GM19452 (cell line): ENCODE measurements around the gene SLC45A3.
"Not testable (repeated sequence)": the region's sequence is repeated elsewhere in the genome, so short reads cannot be mapped to it uniquely, and the experiment has no call there.

ENCODE experiments used
- ATAC-seq: cut with Tn5 transposase; IDR thresholded peaks from one replicate; pipeline ENCODE4 v1.9.1; 2021; ENCODE audit not compliant: unreplicated experiment

SLC45A3 gene

DNA sequence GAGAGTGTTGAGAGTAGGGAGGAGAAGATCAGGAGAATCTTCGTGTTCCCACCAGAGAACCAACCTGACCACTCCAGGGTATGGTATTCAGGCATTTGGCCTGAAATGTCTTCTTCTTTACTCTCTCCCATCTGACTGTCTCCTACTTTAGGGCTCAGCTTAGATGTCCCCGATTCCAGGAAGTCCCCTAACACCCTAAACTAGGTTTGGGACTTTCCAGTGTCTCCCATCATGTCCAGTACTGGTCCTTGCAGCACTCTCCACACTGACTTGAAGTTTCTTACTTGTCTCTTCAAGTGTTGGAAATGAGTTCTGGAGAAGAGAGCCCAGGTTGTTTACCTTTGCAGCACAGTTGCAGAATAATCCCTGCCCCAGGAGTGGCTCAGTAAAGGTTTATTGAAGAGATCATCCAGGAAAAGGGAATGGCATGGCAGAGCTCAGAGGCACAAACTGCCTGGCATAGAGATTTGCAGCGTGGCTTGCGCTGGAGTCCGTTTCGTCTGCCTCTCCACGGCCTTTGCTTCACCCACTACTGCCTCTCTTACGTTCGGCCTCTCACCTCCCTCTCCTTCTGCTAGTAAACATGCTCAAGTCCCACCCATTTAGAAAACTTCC is 42.3 kb downstream of the SLC45A3 start:
- ATAC-seq: no peak

DNA sequence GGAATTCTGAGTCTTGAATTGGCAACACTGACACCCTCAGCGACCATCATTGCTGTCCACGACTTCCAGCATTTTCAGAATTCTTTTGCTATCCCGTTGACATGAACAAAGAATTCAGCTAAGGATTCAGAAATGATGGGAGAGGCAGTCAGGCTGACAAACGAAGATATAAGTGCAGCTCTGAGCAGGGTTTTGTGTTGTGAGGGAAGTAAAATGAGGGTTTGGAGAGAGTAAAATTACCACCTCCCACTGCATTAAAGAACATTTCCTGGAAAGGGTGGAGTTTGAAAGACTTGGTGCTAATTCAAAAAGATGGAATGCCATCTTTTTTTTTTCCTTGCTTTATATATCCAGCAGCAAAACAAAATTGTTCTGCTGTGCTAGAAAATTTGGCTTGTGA is 43.6 kb downstream of the SLC45A3 start:
- no peak for ATAC-seq

DNA sequence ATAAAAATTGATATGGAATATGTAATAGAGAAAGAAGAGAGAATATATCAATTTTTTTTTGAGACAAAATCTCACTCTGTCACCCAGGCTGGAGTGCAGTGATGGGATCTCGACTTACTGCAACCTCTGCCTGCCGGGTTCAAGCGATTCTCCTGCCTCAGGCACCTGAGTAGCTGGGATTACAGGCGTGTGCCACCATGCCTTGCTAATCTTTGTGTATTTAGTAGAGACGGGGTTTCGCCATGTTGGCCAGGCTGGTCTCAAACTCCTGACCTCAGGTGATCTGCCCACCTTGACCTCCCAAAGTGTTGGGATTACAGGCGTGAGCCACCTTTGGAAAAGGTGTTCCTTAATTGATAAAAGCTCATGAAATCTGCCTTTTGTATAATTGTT is 44.2 kb downstream of the SLC45A3 start:
- not testable (repeated sequence) for ATAC-seq

DNA sequence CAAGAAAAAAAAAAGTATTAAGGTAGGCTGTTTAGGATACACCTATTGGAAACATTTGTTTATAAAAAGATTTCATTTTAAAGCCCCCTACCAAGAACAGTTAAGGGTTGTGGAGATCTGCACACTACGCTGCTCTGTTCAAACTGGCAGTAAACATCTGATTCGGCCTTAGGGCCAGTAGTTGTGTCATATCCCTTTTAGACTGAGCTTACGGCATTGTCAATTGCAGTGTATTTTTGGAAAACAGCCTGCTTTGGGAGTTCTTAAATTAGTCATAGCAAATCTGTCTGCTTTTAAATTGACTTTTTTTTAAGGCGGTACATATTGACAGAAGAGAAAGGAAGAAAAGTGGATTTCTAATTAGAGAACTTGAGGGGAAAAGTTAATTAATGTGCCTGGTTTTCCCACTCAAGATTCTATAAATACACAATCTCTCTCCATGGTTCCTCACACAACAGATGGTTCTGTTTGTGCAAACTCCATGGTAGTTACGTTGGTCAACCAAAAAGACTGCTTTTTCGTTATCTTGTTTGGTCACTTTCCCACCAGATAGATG is 46.8 kb downstream of the SLC45A3 start:
- ATAC-seq: no peak

DNA sequence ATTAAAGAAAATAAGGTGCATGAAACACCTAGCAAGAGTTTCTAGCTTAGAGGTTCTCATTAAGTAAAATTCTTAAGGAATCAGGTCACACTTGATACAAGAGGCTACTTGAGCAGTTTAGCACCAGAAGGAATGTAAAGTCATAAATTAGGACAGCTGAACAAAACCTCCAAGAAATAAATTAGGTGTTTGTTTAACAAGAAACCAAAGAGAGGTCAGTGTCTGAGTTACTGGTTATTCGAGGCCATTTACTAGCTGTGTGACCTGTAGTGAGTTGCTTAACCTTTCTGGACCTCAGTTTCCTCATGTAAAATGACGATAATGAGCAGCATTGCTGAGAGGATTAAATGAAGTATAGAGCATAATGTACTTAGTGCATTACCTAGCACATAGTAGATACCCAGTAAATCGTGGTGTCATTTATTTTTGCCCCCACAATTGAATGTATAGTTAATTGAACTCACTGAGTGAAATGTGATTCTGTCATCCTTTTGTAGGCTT is 47.6 kb downstream of the SLC45A3 start:
- ATAC-seq: no peak

DNA sequence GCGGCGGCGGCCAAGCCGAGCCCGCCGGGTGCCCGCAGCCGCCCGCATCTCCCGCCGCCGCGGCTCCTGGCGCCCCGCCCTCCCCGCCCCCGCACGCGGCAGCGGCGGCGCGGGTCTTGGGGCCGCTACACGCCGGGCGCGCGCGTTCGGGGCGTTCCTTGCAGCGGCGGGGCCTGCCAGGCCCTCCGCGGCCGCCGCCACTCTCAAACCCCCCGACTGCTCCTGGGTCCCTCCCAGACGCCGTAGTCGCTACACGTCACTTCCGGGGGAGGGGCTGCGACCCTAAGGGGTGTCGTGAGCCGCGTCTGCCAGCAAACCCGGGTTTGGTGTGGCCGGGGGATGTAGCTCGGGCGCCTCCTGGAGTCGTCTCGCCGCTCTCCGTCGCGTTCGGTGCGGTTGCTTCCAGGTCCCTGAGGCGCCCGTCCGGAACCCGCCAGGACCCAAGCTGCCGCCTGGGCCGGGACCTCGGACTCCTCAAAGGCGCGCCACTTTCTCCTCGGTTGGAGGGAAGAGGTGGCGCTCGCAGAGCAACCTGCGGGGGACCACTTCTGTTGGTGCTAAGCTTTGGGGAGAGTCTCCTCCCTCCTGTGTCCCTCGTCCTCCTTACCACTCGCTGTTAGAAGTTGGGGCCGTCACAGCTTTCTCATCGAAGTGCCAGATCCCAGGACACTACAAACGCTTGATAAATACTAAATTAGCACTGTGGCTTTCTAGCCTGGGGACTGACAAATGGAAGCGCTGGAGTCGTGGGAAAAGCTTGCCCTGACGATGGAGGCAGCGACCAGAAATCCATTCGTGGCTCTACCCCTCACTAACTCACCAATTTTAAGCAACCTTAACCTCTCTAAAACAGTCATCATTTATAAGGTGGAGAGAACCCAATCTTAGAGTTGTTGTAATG is 48.3 kb downstream of the SLC45A3 start, which contains the start of gene ELK4:
Gene ELK4, minus strand, starts transcription at position 244 of the 901 bp plus-strand sequence. CDS start 8,129 bp downstream, outside the sequence.
- ATAC-seq: peak; percentile 76

DNA sequence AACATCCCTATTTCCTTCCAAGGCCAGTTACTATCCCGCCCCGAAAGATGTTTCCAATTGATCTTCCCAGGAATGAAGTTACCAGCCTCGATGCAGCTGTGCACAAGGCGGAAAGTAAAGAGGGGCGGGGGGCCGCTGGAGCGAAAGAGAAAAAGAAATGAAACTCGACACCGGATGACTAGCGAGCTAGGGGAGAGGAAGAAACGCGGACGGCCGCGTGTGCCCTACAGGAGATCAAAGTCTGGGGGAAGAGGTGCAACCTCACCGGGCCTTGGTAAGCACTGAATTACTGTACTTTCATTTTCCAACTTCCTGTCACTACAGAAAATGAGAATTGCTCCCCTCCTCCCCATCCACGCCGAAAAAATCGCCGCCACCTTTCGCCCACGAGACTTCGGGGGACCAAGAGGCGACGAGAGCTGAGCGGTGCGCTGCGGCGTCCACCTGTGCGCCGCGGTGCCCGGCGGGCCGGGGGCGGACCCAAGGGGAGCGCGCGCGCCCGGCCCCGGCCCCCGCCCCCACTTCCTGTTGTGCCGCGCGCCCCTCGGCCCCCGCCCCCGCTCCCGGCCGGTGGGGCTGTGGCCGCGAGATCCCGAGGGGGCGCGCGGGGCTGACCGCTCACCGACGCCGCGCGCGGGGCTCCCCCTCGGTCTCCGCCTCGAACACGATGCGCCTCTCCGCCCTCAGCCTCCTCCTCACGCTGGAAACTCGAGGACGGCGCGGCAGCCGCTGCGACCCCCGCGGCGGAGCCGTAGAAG is 49.1 kb downstream of the SLC45A3 start:
- ATAC-seq: peak; percentile 65

GRCh38 chr1:205630651-205631009 is 49.7 kb downstream of the SLC45A3 start:
- ATAC-seq: no peak

GRCh38 chr1:205630241-205630640 is 50.1 kb downstream of the SLC45A3 start:
- ATAC-seq: no peak

DNA sequence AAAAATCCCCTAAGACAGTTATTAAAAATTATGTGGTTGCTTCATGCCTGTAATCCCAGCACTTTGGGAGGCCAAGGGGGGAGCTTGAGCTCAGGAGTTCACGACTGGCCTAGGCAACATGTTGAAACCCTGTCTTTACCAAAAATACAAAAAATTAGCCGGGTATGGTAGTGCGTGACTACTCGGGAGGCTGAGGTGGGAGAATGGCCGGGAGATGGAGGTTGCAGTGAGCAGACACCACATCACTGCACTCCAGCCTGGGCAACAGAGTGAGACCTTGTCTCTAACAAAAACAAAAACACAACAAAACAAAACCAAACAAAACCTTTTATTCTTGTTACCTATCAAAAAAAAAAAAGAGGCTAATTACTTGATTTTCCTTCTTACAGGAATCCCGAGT is 50.6 kb downstream of the SLC45A3 start:
- no peak for ATAC-seq

DNA sequence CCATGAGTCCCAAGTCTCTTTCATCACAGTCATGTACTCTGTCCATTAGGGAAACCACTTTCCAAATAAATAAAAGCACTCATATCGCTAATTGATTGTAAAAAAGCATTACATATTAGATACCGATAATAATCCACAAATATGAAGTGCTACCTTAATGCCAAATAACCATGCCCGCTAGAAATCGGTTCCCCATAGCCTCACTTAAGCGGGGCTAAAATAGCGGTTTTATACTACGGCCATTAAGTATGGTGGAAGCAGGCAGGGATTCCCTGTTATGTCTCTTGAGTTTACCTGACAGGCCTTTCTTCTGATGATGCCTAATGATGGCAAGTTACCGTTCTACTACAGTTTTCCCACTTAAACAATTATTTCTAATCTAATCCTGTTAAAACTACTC is 52.4 kb downstream of the SLC45A3 start:
- ATAC-seq: no peak

- no peak for ATAC-seq
Measured at GRCh38 chr1:205626216-205626615, 54.1 kb downstream of the SLC45A3 start.

GRCh38 chr1:205623646-205624045 is 56.7 kb downstream of the SLC45A3 start:
- no peak for ATAC-seq

- ATAC-seq: no peak
Measured at GRCh38 chr1:205620269-205620668, 60.0 kb downstream of the SLC45A3 start.

DNA sequence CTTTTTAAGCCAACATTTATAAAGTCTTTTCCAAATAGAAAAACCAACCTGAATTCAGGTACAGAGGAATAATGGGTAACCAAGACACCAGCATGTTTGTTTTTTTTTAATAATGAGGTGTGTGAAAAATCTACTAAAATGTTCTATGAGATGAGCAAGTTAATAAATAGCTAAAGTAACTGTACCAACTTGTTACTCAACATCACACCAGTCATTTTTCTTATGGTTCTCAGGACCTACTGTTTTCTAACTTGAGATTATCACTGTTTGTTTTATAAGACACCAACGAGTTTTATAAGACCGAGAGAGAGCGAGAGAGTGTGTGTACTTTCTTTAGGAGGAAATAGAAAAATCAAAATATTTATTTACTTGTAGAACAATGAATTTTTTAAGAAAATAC is 60.9 kb downstream of the SLC45A3 start:
- no peak for ATAC-seq

- ATAC-seq: no peak
Measured at GRCh38 chr1:205616563-205617293, 63.6 kb downstream of the SLC45A3 start.

- no peak for ATAC-seq
Measured at GRCh38 chr1:205615789-205616188, 64.5 kb downstream of the SLC45A3 start.

GRCh38 chr1:205613854-205614412 is 66.4 kb downstream of the SLC45A3 start:
- ATAC-seq: no peak

DNA sequence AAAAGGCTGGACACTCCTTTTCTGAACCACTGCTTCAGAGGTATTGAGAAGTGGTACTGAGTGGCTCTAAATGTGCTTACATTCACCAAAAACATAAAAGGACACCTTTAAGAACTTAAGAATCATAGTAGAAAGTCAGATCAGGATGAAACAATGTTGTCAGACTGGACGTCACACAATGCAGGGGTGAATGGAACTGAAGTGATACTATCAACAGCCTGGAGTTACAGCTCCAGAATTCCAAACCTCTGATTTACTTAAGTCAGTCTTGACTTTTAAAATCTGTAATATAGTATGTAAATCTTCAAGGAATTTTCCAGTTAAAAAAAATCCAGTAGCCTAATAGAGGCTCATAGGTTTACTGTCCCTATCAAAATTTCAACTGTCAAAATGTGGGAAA is 67.8 kb downstream of the SLC45A3 start:
- ATAC-seq: no peak

- no peak for ATAC-seq
Measured at GRCh38 chr1:205612104-205612503, 68.2 kb downstream of the SLC45A3 start.
